Natural killer cell (primary cell): ENCODE measurements around the gene HYOU1. TPM values are rescaled to one million over a fixed set of nuclear protein-coding genes. Genes with fewer than 3 reads are reported as not detected.
"Not testable (repeated sequence)": the region's sequence is repeated elsewhere in the genome, so short reads cannot be mapped to it uniquely, and the experiment has no call there.

Experiments used
- ATAC-seq, 3 donors: fragments of 150-1000 bp in 2 of 3; fragments of 200-7000 bp in 1 of 3; cut with Tn5 transposase; 1 replicate in 1 of 3; 2 replicates in 2 of 3; pipeline ENCODE4 v1.10.0; 2021; ENCODE audit warnings: mild to moderate bottlenecking in 2 of 3, moderate library complexity in 2 of 3
- DNase-seq, 2 donors: peaks; one replicate each; pipeline versions ENCODE4 v3.0.0 to v3.0.0-alpha.2; 2013 to 2021; ENCODE audit warnings: mixed read lengths in 1 of 2
- H3K27ac ChIP-seq: one replicate; pipeline ENCODE4 v1.5.1; 2013; ENCODE audit warnings: mild to moderate bottlenecking, low read length
- H3K27me3 ChIP-seq: one replicate; pipeline ENCODE4 v1.6.1; 2013; ENCODE audit warnings: low read length; ENCODE audit not compliant: control insufficient read depth, insufficient read depth
- H3K36me3 ChIP-seq: one replicate; pipeline ENCODE4 v1.6.1; 2013; ENCODE audit warnings: low read length; ENCODE audit not compliant: control insufficient read depth, insufficient read depth
- H3K4me1 ChIP-seq: one replicate; pipeline ENCODE4 v1.6.1; 2013; ENCODE audit warnings: low read length; ENCODE audit not compliant: control insufficient read depth, insufficient read depth
- H3K4me3 ChIP-seq: one replicate; pipeline ENCODE4 v1.5.1; 2013; ENCODE audit warnings: low read length
- H3K9me3 ChIP-seq: one replicate; pipeline ENCODE4 v1.6.1; 2013; ENCODE audit warnings: low read length; ENCODE audit not compliant: control insufficient read depth, insufficient read depth
- H3K27ac Mint-ChIP-seq, 2 donors: one replicate each; pipeline ENCODE4 v1.8.0; 2022; ENCODE audit warnings: mild to moderate bottlenecking in 2 of 2, mixed read lengths in 2 of 2, moderate library complexity in 1 of 2
- H3K27me3 Mint-ChIP-seq, 2 donors: one replicate each; pipeline ENCODE4 v1.8.0; 2022; ENCODE audit warnings: low read depth in 2 of 2, mixed read lengths in 2 of 2
- H3K36me3 Mint-ChIP-seq: one replicate; pipeline ENCODE4 v1.8.0; 2022; ENCODE audit warnings: mixed read lengths
- H3K4me1 Mint-ChIP-seq, 2 donors: one replicate each; pipeline ENCODE4 v1.8.0; 2022; ENCODE audit warnings: mixed read lengths in 2 of 2
- H3K4me3 Mint-ChIP-seq: one replicate; pipeline ENCODE4 v1.8.0; 2022; ENCODE audit warnings: mild to moderate bottlenecking, moderate library complexity, mixed read lengths
- H3K9me3 Mint-ChIP-seq, 2 donors: one replicate each; pipeline ENCODE4 v1.8.0; 2022; ENCODE audit warnings: mixed read lengths in 2 of 2
- CTCF ChIP-seq: fragments of 200-600 bp; IDR thresholded peaks from one replicate; pipeline ENCODE4 v1.8.0; 2022; ENCODE audit warnings: antibody characterized with exemption
- WGBS: methylation state at CpG from one replicate; pipeline ENCODE4 v1.1.7; 2013; ENCODE audit warnings: missing lambda C conversion rate; ENCODE audit not compliant: insufficient coverage; 5-methylcytosine and 5-hydroxymethylcytosine counted together
- intact Hi-C: fragments of 100-400 bp; cut with micrococcal nuclease; formaldehyde crosslinking; loops from one replicate; pipeline ENCODE4 v1.14.2; 2022
- total RNA-seq, 4 donors: library from RNA; stranded (reverse); fragments of 120-200 nt in 1 of 4; gene quantifications; one replicate each; pipeline versions ENCODE4 v1.2.3 to v1.2.4, GENCODE V29; 2013 to 2022

HYOU1 gene
- total RNA-seq, 3 donors from 2014 or later (not counting 1 experiment from before 2014, with no cell fraction given), result 114 to 146 (median 123) TPM

GRCh38 chr11:119018074-119018938, 38.7 kb downstream of the HYOU1 start, which contains the start of the genes RPS25 and TRAPPC4:
Gene RPS25, minus strand, starts transcription at chr11:119018343. Its CDS starts 59 bp downstream, at chr11:119018284.
Gene TRAPPC4, plus strand, starts transcription at chr11:119018766. Its CDS starts 30 bp downstream, at chr11:119018796.
- peak; percentile 91 to 98 for DNase-seq
- peak within 1 kb of the TSS; percentile 94 for H3K27ac ChIP-seq
- TF ChIP-seq CTCF, result no peak
- H3K9me3 ChIP-seq, result no peaks in the 10 kb centered on the region
- WGBS, result 0% methylated on average over 63 of the region's 63 CpGs
- Mint-ChIP-seq H3K27ac (peak within 1 kb of the TSS; percentile 99), H3K4me3 (peak within 1 kb of the TSS; percentile 99), H3K27me3 (no peaks in the 10 kb centered on the region), H3K9me3 (no peaks in the 10 kb centered on the region), H3K36me3 (peaks cover 2% of the 10 kb centered on the region), H3K4me1 (peaks cover 18 to 27% of the 10 kb centered on the region in 2 donors)
- no peaks in the 10 kb centered on the region for H3K27me3 ChIP-seq
- H3K4me3 ChIP-seq, result peak within 1 kb of the TSS; percentile 93
- peaks cover 33% of the 10 kb centered on the region for H3K4me1 ChIP-seq
- peaks cover 55% of the 10 kb centered on the region for H3K36me3 ChIP-seq
- intact Hi-C loops, result loop anchor here (1.0 to 5.0 kb wide), 6 partner anchors 12 to 189 kb away; partner anchors contain the start of genes CBL, CENATAC, DPAGT1 and HYOU1
- peak; percentile 86 to 95 (median 86) for ATAC-seq

DNA sequence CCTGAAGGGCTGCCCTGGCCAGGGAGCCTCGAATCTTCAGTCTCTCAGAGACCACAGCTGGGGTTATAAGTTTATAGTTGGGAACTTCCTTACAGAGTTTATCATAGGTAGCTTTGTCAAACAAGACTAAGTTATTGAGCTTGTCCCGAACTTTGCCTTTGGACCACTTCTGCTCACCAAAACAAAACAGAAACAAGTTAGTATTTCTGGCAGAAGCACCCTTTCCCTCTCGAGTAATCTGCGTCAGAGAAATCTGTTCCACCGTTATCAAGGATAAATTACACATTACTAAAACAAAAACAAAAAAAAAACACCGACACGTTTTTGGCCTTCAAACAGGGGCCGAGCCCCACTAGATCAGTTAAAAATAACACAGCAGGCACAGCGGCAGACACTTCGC, 39.6 kb downstream of the HYOU1 start:
- DNase-seq, result peak in 1 of 2 donors; percentile 40
- not testable (repeated sequence) for H3K27me3 ChIP-seq, ATAC-seq, H3K36me3 Mint-ChIP-seq, H3K27me3 Mint-ChIP-seq, H3K9me3 Mint-ChIP-seq, H3K9me3 ChIP-seq
- Histone ChIP-seq H3K27ac (peak overlapping the region; percentile 94), H3K4me1 (peaks cover 33% of the 10 kb centered on the region), H3K36me3 (peaks cover 53% of the 10 kb centered on the region), H3K4me3 (peak overlapping the region; percentile 93)
- Mint-ChIP-seq H3K4me3 (peak overlapping the region; percentile 99), H3K4me1 (peaks cover 18 to 27% of the 10 kb centered on the region in 2 donors), H3K27ac (peak overlapping the region; percentile 99)
- intact Hi-C loops, result loop anchor here (5.0 kb wide), 3 partner anchors 40 to 190 kb away; partner anchors contain the start of genes CBL, DPAGT1 and HYOU1
- 2% methylated on average over 9 of the region's 10 CpGs for WGBS

DNA sequence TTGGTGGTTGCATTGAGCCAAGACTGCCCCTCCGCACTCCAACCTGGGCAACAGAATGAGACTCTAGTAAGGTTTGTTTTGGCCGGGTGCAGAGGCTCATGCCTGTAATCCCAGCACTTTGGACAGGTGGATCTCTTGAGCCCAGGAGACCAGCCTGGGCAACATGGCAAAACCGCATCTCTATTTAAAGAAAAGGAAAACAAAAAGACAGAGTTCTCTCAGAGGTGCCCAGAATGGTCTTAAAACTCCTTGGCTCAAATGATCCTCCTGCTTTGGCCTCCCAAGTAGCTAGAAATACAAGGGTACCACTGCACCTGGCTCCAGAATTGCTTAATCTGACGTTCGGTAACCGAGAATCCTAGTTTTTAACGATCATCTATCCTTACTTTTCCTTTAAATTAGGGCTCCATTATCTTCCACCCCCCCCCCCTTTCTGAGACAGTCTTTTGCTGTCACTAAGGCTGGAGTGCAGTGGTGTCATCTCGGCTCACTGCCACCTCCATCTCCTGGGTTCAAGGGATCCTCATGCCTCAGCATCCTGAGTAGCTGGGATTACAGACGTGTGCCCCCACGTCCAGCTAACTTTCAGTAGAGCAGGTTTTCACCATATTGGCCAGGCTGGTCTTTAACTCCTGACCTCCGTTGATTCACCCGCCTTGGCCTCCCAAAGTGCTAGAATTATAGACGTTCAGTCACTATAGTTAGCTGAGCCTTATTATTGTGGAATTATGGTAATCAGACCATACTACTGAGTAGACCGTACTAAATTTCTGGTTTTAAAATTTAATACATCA, 40.6 kb downstream of the HYOU1 start:
- WGBS, result 82% methylated on average over 13 of the region's 14 CpGs
- no peak for TF ChIP-seq CTCF
- ATAC-seq (no peak), DNase-seq (no peak)
- Mint-ChIP-seq H3K36me3 (no peaks in the 10 kb centered on the region), H3K9me3 (no peaks in the 10 kb centered on the region), H3K4me3 (peak overlapping the region; percentile 99), H3K27me3 (no peaks in the 10 kb centered on the region), H3K27ac (peak overlapping the region; percentile 99), H3K4me1 (peaks cover 18 to 27% of the 10 kb centered on the region in 2 donors)
- Histone ChIP-seq H3K36me3 (peaks cover 52% of the 10 kb centered on the region), H3K27ac (peak overlapping the region; percentile 94), H3K9me3 (no peaks in the 10 kb centered on the region), H3K4me1 (peaks cover 33% of the 10 kb centered on the region), H3K4me3 (no peak overlapping the region), H3K27me3 (no peaks in the 10 kb centered on the region)
- intact Hi-C loops, result loop anchor here (5.0 kb wide), 3 partner anchors 41 to 191 kb away; partner anchors contain the start of genes CBL, DPAGT1 and HYOU1
